ENCODE results near the gene COX17.

DNA sequence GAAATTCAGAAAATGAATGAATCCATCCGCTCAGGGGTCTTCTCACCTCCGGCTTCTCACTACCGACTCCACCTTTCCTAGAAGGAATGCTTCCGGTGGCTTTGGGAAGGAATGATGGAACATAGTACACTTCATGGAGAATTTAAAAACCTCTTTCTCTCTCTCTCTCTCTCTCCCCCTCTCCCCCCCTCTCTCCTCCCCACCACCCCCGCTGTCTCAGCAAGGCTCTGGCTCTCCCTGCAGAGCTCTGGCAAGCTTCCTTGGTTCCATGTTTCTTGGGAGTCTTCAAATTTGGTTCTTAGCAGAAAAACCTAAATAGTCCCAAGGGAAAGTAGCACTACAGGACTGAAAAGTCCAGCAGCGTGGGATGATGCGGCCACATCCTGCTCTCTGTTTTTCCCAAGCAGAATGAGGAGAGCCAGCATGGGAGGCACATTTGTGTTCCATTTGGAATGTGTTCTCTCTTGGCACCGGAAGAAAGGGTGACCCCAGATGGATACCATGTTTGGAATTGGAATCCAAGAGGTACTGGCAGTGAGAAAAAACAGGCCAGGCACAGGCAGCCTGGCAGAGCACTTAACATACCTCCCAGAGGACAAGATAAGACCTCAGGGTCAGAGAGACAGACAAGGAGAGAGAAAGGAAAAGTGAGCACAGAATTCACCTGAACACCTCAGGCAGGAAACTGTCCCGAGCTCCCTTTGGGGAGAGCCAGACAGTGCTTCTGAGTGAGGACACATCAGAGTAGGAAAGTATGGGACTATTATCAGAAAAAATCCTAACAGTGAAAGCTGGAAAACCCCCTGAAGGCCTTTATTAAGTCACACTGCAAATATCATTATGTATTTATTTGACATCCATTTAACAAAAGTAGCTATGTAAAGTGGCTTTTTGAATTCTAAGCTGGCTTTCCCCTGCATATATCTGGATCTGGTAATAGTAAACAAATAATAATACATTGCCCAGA is 16.4 kb downstream of the COX17 start, which contains the start of gene POPDC2:
- TF ChIP-seq CTCF (IDR thresholded peaks at IDR 0.05) (no peak), POLR2A (IDR thresholded peaks at IDR 0.05) (no peak)
